HG03097 (cell line): Measurements from ENCODE around the gene RELA.

Experiments used
- ATAC-seq: cut with Tn5 transposase; IDR thresholded peaks from one replicate; pipeline ENCODE4 v1.9.1; 2021; ENCODE audit not compliant: unreplicated experiment, low FRiP score

The RELA gene

GRCh38 chr11:65616575-65617001, 46.1 kb downstream of the RELA start:
- no peak for ATAC-seq

GRCh38 chr11:65615950-65616574, 46.7 kb downstream of the RELA start:
- peak; percentile 3 for ATAC-seq

- peak; percentile 71 for ATAC-seq
These were observed 47.3 kb downstream of the RELA start, which contains the start of gene PCNX3 for GRCh38 chr11:65615229-65615949. PCNX3 (plus strand) TSS chr11:65615776; CDS start chr11:65616312, 536 bp downstream.

- no peak for ATAC-seq
These were observed 49.4 kb downstream of the RELA start for GRCh38 chr11:65613091-65613928.

GRCh38 chr11:65612691-65613090, 50.0 kb downstream of the RELA start:
- ATAC-seq, result no peak

- no peak for ATAC-seq
These were observed 50.7 kb downstream of the RELA start for GRCh38 chr11:65611758-65612603.

GRCh38 chr11:65611028-65611757, 51.5 kb downstream of the RELA start:
- ATAC-seq, result no peak

- ATAC-seq, result no peak
These were observed 52.3 kb downstream of the RELA start for GRCh38 chr11:65610404-65610803.

- no peak for ATAC-seq
These were observed 53.1 kb downstream of the RELA start for GRCh38 chr11:65609665-65610064.

GRCh38 chr11:65609229-65609628, 53.5 kb downstream of the RELA start:
- ATAC-seq, result no peak

- no peak for ATAC-seq
These were observed 54.9 kb downstream of the RELA start for GRCh38 chr11:65607614-65608426.

GRCh38 chr11:65606876-65607613, 55.7 kb downstream of the RELA start:
- no peak for ATAC-seq

- no peak for ATAC-seq
These were observed 58.5 kb downstream of the RELA start for GRCh38 chr11:65604258-65604657.
